IMR-90 (cell line): ENCODE results near the gene EXOC3L2.

Experiments
- CEBPB ChIP-seq: IDR thresholded peaks from 2 replicates; pipeline ENCODE4 v1.6.1; 2012; ENCODE audit warnings: low read depth, low read length, improper control_type of control experiment
- CTCF ChIP-seq: conservative IDR thresholded peaks from 2 replicates; pipeline ENCODE4 v1.5.1; 2012; ENCODE audit warnings: mild to moderate bottlenecking, low read depth, low read length, improper control_type of control experiment
- ELK1 ChIP-seq: fragments of 150-350 bp; IDR thresholded peaks from 2 replicates; pipeline ENCODE4 v1.6.1; 2016; ENCODE audit warnings: low read depth, mild to moderate bottlenecking, low read length, moderate library complexity, borderline replicate concordance
- FOS ChIP-seq: fragments of 150-350 bp; IDR thresholded peaks from 2 replicates; pipeline ENCODE4 v1.6.1; 2016; ENCODE audit warnings: low read depth, low read length
- MAFK ChIP-seq: IDR thresholded peaks from 2 replicates; pipeline ENCODE4 v1.6.1; 2012; ENCODE audit warnings: low read depth, low read length, improper control_type of control experiment
- MAZ ChIP-seq: IDR thresholded peaks from 2 replicates; pipeline ENCODE4 v1.6.1; 2012; ENCODE audit warnings: low read depth, mild to moderate bottlenecking, low read length, improper control_type of control experiment, moderate library complexity, borderline replicate concordance
- POLR2A ChIP-seq: IDR thresholded peaks from 2 replicates; pipeline ENCODE4 v1.6.1; 2012; ENCODE audit warnings: mild to moderate bottlenecking, low read depth, low read length
- RAD21 ChIP-seq: IDR thresholded peaks from 2 replicates; pipeline ENCODE4 v1.6.1; 2012; ENCODE audit warnings: low read length, improper control_type of control experiment
- RCOR1 ChIP-seq: IDR thresholded peaks from 2 replicates; pipeline ENCODE4 v1.6.1; 2012; ENCODE audit warnings: mild to moderate bottlenecking, low read length, improper control_type of control experiment; ENCODE audit not compliant: insufficient replicate concordance
- RFX5 ChIP-seq: IDR thresholded peaks from 2 replicates; pipeline ENCODE4 v1.8.0; 2012; ENCODE audit warnings: low read depth, mild to moderate bottlenecking, low read length, moderate library complexity
- SMC3 ChIP-seq: fragments of 150-350 bp; IDR thresholded peaks from 2 replicates; pipeline ENCODE4 v1.6.1; 2016; ENCODE audit warnings: low read depth, mild to moderate bottlenecking, antibody characterized with exemption, low read length, moderate library complexity
- USF2 ChIP-seq: fragments of 150-350 bp; IDR thresholded peaks from 2 replicates; pipeline ENCODE4 v1.6.1; 2017; ENCODE audit warnings: mild to moderate bottlenecking, antibody characterized with exemption, low read length, low read depth

GRCh38 chr19:45164577-45165335 lies 80.5 kb downstream of the EXOC3L2 start:
- TF ChIP-seq CTCF (no peak), MAFK (no peak), POLR2A (no peak), USF2 (no peak), ELK1 (no peak), RAD21 (no peak), RCOR1 (no peak), CEBPB (no peak), MAZ (no peak), FOS (no peak), SMC3 (no peak), RFX5 (no peak)
